HCT116 (cell line): ENCODE measurements around the gene CAPZA2. TPM values are rescaled to one million over a fixed set of nuclear protein-coding genes. Genes with fewer than 3 reads are reported as not detected.

Experiments
- ATAC-seq: fragments of 200-7000 bp; cut with Tn5 transposase; 2 replicates; pipeline ENCODE4 v1.9.1; 2020; ENCODE audit warnings: mild to moderate bottlenecking, moderate library complexity
- BruUV-seq: library from RNA; stranded (reverse); fragments of 400-500 nt; replicated peaks from 2 replicates; lab custom pipeline; 2021; lab: Mats Ljungman, UMichigan
- CTCF ChIA-PET: fragments of 300-600 bp; sonication (Branson Sonifier 250); formaldehyde crosslinking; loops from one replicate; lab custom pipeline; 2021; ENCODE audit warnings: antibody characterized with exemption; lab: Charles Lee
- POLR2A ChIA-PET: fragments of 300-600, 350-600 bp; sonication (Branson Sonifier 250); formaldehyde crosslinking; loops from one replicate; lab custom pipeline; 2021; ENCODE audit warnings: antibody characterized with exemption; lab: Charles Lee
- RAD21 ChIA-PET, 2 experiments: fragments of 300-600 bp; sonication (Branson Sonifier 250); formaldehyde crosslinking; loops; one replicate each; lab custom pipeline; 2023; ENCODE audit warnings: low total read pairs in 2 of 2; ENCODE audit not compliant: uncharacterized antibody in 2 of 2, unreplicated experiment in 2 of 2, low non-redundant PET in 1 of 2; lab: Charles Lee
- DNase-seq: peaks from one replicate; pipeline ENCODE4 v3.0.0-alpha.2; 2010; ENCODE audit warnings: low read depth, low spot score
- H2AFZ ChIP-seq: fragments of 200-600 bp; shearing (Covaris generic), sonication (generic); 2 replicates; pipeline ENCODE4 v1.6.1; 2017; ENCODE audit warnings: low read depth, mixed run types, mixed read lengths, antibody characterized with exemption, low read length; ENCODE audit not compliant: poor library complexity, severe bottlenecking
- H3K27ac ChIP-seq: 2 replicates; pipeline ENCODE4 v1.5.1; 2012; ENCODE audit warnings: low read depth, low read length
- H3K27me3 ChIP-seq: fragments of 200-600 bp; sonication (generic); 2 replicates; pipeline ENCODE4 v1.6.1; 2016; ENCODE audit warnings: mixed run types, low read length, mixed read lengths; ENCODE audit not compliant: insufficient read depth
- H3K36me3 ChIP-seq, 2 experiments: fragments of 200-500 bp in 1 of 2; fragments of 200-600 bp in 1 of 2; sonication (Bioruptor generic) in 1 of 2; sonication (generic) in 1 of 2; 2 replicates each; pipeline versions ENCODE4 v1.5.1 to v1.6.1; 2014 to 2016; ENCODE audit warnings: low read length in 2 of 2, inconsistent platforms in 1 of 2, mixed read lengths in 1 of 2, mixed run types in 1 of 2; ENCODE audit not compliant: insufficient read depth in 2 of 2, control insufficient read depth in 1 of 2
- H3K4me1 ChIP-seq, 2 experiments: fragments of 200-600 bp in 1 of 2; sonication (generic) in 1 of 2; 2 replicates each; pipeline versions ENCODE4 v1.5.1 to v1.6.1; 2012 to 2017; ENCODE audit warnings: low read length in 2 of 2, inconsistent platforms in 1 of 2, mild to moderate bottlenecking in 1 of 2, mixed read lengths in 1 of 2, mixed run types in 1 of 2, moderate library complexity in 1 of 2; ENCODE audit not compliant: insufficient read depth in 2 of 2, control insufficient read depth in 1 of 2
- H3K4me2 ChIP-seq: fragments of 200-600 bp; sonication (generic); 2 replicates; pipeline ENCODE4 v1.6.1; 2017; ENCODE audit warnings: mixed run types, low read length, mixed read lengths
- H3K4me3 ChIP-seq, 2 experiments: fragments of 200-600 bp in 1 of 2; sonication (generic) in 1 of 2; replicated peaks in 1 of 2; 2 replicates each; pipeline ENCODE4 v1.5.1; 2011 to 2016; ENCODE audit warnings: low read length in 2 of 2, control low read depth in 1 of 2, low read depth in 1 of 2, mild to moderate bottlenecking in 1 of 2, mixed read lengths in 1 of 2, mixed run types in 1 of 2
- H3K79me2 ChIP-seq: fragments of 200-600 bp; sonication (generic); 2 replicates; pipeline ENCODE4 v1.6.1; 2017; ENCODE audit warnings: mild to moderate bottlenecking, mixed run types, low read length, moderate library complexity, mixed read lengths; ENCODE audit not compliant: insufficient read depth
- H3K9ac ChIP-seq: fragments of 200-600 bp; sonication (generic); 2 replicates; pipeline ENCODE4 v1.6.1; 2016; ENCODE audit warnings: low read length, mixed read lengths
- H3K9me2 ChIP-seq: fragments of 200-600 bp; sonication (generic), shearing (Covaris generic); 2 replicates; pipeline ENCODE4 v1.6.1; 2017; ENCODE audit warnings: mixed run types, mild to moderate bottlenecking, moderate library complexity; ENCODE audit not compliant: insufficient read depth
- H3K9me3 ChIP-seq, 2 experiments: fragments of 200-500 bp in 1 of 2; fragments of 200-600 bp in 1 of 2; sonication (Bioruptor generic) in 1 of 2; sonication (generic) in 1 of 2; 2 replicates each; pipeline ENCODE4 v1.6.1; 2014 to 2017; ENCODE audit warnings: low read length in 2 of 2, mixed read lengths in 2 of 2, inconsistent platforms in 1 of 2, low read depth in 1 of 2, mild to moderate bottlenecking in 1 of 2, mixed run types in 1 of 2, moderate library complexity in 1 of 2; ENCODE audit not compliant: control insufficient read depth in 1 of 2, insufficient read depth in 1 of 2
- H4K20me1 ChIP-seq: fragments of 200-600 bp; sonication (generic), shearing (Covaris generic); 2 replicates; pipeline ENCODE4 v1.6.1; 2017; ENCODE audit warnings: mixed run types, mild to moderate bottlenecking, moderate library complexity; ENCODE audit not compliant: insufficient read depth
- ATF3 ChIP-seq: IDR thresholded peaks from 2 replicates; pipeline ENCODE4 v1.6.1; 2012
- CEBPB ChIP-seq: IDR thresholded peaks from 2 replicates; pipeline ENCODE4 v1.6.1; 2012; ENCODE audit warnings: low read depth
- EGR1 ChIP-seq: IDR thresholded peaks from 2 replicates; pipeline ENCODE4 v1.6.1; 2012; ENCODE audit warnings: low read depth
- ELF1 ChIP-seq: IDR thresholded peaks from 2 replicates; pipeline ENCODE4 v1.6.1; 2012; ENCODE audit warnings: low read depth, borderline replicate concordance
- EZH2 ChIP-seq: fragments of 200-600 bp; sonication (generic); IDR thresholded peaks from 2 replicates; pipeline ENCODE4 v1.6.1; 2017; ENCODE audit warnings: antibody characterized with exemption, mixed run types
- EZH2phosphoT487 ChIP-seq: fragments of 200-600 bp; IDR thresholded peaks from 2 replicates; pipeline ENCODE4 v1.6.1; 2018; ENCODE audit warnings: antibody characterized with exemption, borderline replicate concordance
- FOSL1 ChIP-seq: IDR thresholded peaks from 2 replicates; pipeline ENCODE4 v1.6.1; 2012; ENCODE audit warnings: low read depth
- JUND ChIP-seq: IDR thresholded peaks from 2 replicates; pipeline ENCODE4 v1.6.1; 2012
- MAX ChIP-seq: IDR thresholded peaks from 2 replicates; pipeline ENCODE4 v1.6.1; 2012
- POLR2A ChIP-seq: IDR thresholded peaks from 2 replicates; pipeline ENCODE4 v1.7.0; 2011; ENCODE audit warnings: borderline replicate concordance; ENCODE audit not compliant: insufficient read depth, insufficient read length; ENCODE audit errors: extremely low read depth
- POLR2AphosphoS5 ChIP-seq: IDR thresholded peaks from 2 replicates; pipeline ENCODE4 v1.6.1; 2011; ENCODE audit warnings: mild to moderate bottlenecking, low read depth, low read length, moderate library complexity
- RAD21 ChIP-seq: IDR thresholded peaks from 2 replicates; pipeline ENCODE4 v1.6.1; 2012; ENCODE audit warnings: low read depth, mild to moderate bottlenecking
- SIN3A ChIP-seq: IDR thresholded peaks from 2 replicates; pipeline ENCODE4 v1.6.1; 2012; ENCODE audit warnings: low read depth
- TCF7L2 ChIP-seq: IDR thresholded peaks from 2 replicates; pipeline ENCODE4 v1.7.0; 2011; ENCODE audit warnings: borderline replicate concordance, inconsistent platforms; ENCODE audit not compliant: insufficient read depth, insufficient read length; ENCODE audit errors: extremely low read depth
- YY1 ChIP-seq: IDR thresholded peaks from 2 replicates; pipeline ENCODE4 v1.6.1; 2011; ENCODE audit warnings: low read length, low read depth, moderate library complexity, mild to moderate bottlenecking; ENCODE audit not compliant: insufficient replicate concordance; ENCODE audit errors: extremely low read depth
- ZFX ChIP-seq: fragments of 450-650 bp; IDR thresholded peaks from 2 replicates; pipeline ENCODE4 v1.6.1; 2017
- ZNF274 ChIP-seq: fragments of 200-500 bp; sonication (Bioruptor generic); IDR thresholded peaks from 2 replicates; pipeline ENCODE4 v1.6.1; 2014; ENCODE audit warnings: mild to moderate bottlenecking, low read depth, low read length, inconsistent platforms
- intact Hi-C: fragments of 100-400 bp; cut with micrococcal nuclease; formaldehyde crosslinking; loops from 2 replicates; pipeline ENCODE4 v1.10.0; 2022
- total RNA-seq: library from RNA; stranded (reverse); gene quantifications from one replicate; pipeline ENCODE4 v1.2.1, GENCODE V29; 2021; ENCODE audit not compliant: unreplicated experiment
- TF ChIP-seq, protein P1 (sequence below), 3 experiments: fragments of 200-600 bp in 1 of 3; sonication (generic) in 1 of 3; IDR thresholded peaks in 2 of 3; conservative IDR thresholded peaks in 1 of 3; 2 replicates each; pipeline ENCODE4 v1.5.1; 2012 to 2017; ENCODE audit warnings: low read depth in 2 of 3, low read length in 2 of 3, antibody characterized with exemption in 1 of 3, borderline replicate concordance in 1 of 3, control low read depth in 1 of 3, mild to moderate bottlenecking in 1 of 3, mixed read lengths in 1 of 3, mixed run types in 1 of 3, moderate library complexity in 1 of 3; ENCODE audit not compliant: insufficient read depth in 1 of 3

The CAPZA2 gene
- total RNA-seq, 1 experiment from 2014 or later, result 135 TPM

- TF ChIP-seq POLR2A (no peak), TCF7L2 (no peak), EZH2 (no peak)
- H3K9me2 ChIP-seq, result no peaks in the 10 kb centered on the region
- H3K4me2 ChIP-seq, result peak overlapping the region; percentile 24
- peak overlapping the region; percentile 74 for H2AFZ ChIP-seq
- H3K36me3 ChIP-seq, result no peaks in the 10 kb centered on the region
- no TSS peak for BruUV-seq
- no peak overlapping the region for H3K9ac ChIP-seq
- DNase-seq (no peak), ATAC-seq (peak; percentile 37; the same call in 1 of the 2 replicates)
- CTCF ChIA-PET, result no interaction called here
- RAD21 ChIA-PET, result no interaction called here
- intact Hi-C loops, result no loop called here
- no peaks in the 10 kb centered on the region for H4K20me1 ChIP-seq
- H3K27ac ChIP-seq, result no peak overlapping the region
- no peak overlapping the region for H3K4me3 ChIP-seq
- no peaks in the 10 kb centered on the region for H3K27me3 ChIP-seq
- no peaks in the 10 kb centered on the region for H3K9me3 ChIP-seq
- no peaks in the 10 kb centered on the region for H3K79me2 ChIP-seq
- H3K4me1 ChIP-seq, result peaks cover 10 to 31% of the 10 kb centered on the region in 2 experiments
- POLR2A ChIA-PET, result no interaction called here
These were observed 27.4 kb upstream of the CAPZA2 start for GRCh38 chr7:116834815-116835504.

DNA sequence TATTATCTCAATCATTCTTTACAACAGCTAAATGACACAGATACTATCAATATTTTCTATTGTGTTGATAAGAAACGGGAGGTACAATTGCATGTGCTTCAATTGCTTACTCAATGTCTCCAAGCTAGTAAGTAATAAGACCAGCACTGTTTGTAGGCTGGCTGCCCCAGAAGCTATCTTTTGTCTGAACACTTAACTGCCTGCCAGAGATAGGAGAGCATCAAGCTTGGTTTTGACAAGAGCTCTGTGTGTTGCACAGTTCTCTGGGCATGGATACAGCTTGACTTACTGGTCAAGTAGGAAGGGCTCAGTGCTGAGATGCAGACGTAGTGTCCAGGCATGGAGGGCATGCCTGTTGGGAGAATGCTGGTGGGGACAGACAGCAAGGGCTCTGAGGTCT is 26.3 kb upstream of the CAPZA2 start:
- H4K20me1 ChIP-seq, result no peaks in the 10 kb centered on the region
- ChIA-PET POLR2A (no interaction called here), RAD21 (no interaction called here), CTCF (no interaction called here)
- TF ChIP-seq EZH2 (no peak), ZNF274 (no peak), EGR1 (no peak), POLR2AphosphoS5 (no peak), MAX (no peak), SIN3A (no peak), ZFX (no peak), EZH2phosphoT487 (no peak), ATF3 (no peak), RAD21 (no peak), YY1 (no peak), CEBPB (no peak), POLR2A (no peak), ELF1 (no peak), JUND (no peak), FOSL1 (no peak)
- TF ChIP-seq, protein P1, sequence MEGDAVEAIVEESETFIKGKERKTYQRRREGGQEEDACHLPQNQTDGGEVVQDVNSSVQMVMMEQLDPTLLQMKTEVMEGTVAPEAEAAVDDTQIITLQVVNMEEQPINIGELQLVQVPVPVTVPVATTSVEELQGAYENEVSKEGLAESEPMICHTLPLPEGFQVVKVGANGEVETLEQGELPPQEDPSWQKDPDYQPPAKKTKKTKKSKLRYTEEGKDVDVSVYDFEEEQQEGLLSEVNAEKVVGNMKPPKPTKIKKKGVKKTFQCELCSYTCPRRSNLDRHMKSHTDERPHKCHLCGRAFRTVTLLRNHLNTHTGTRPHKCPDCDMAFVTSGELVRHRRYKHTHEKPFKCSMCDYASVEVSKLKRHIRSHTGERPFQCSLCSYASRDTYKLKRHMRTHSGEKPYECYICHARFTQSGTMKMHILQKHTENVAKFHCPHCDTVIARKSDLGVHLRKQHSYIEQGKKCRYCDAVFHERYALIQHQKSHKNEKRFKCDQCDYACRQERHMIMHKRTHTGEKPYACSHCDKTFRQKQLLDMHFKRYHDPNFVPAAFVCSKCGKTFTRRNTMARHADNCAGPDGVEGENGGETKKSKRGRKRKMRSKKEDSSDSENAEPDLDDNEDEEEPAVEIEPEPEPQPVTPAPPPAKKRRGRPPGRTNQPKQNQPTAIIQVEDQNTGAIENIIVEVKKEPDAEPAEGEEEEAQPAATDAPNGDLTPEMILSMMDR (IDR thresholded peaks at IDR 0.05 in 2 of 3, conservative IDR thresholded peaks at IDR 0.05 in 1 of 3; ENCODE audit: borderline replicate concordance in 1 of 3, insufficient read depth in 1 of 3, low read depth in 2 of 3, low read length in 2 of 3), result no peak
- H3K9ac ChIP-seq, result no peak overlapping the region
- no peaks in the 10 kb centered on the region for H3K27me3 ChIP-seq
- peak overlapping the region; percentile 25 for H2AFZ ChIP-seq
- no peaks in the 10 kb centered on the region for H3K79me2 ChIP-seq
- H3K9me2 ChIP-seq, result no peaks in the 10 kb centered on the region
- ATAC-seq (no peak), DNase-seq (no peak)
- no peak overlapping the region for H3K4me2 ChIP-seq
- peaks cover 10 to 31% of the 10 kb centered on the region in 2 experiments for H3K4me1 ChIP-seq
- H3K9me3 ChIP-seq, result no peaks in the 10 kb centered on the region
- intact Hi-C loops, result no loop called here
- H3K36me3 ChIP-seq, result no peaks in the 10 kb centered on the region
- no TSS peak for BruUV-seq
- H3K27ac ChIP-seq, result no peak overlapping the region
- no peak overlapping the region for H3K4me3 ChIP-seq
